HG03139 (cell line): ENCODE measurements around the gene ISLR2.
"Not testable (repeated sequence)": the region's sequence is repeated elsewhere in the genome, so short reads cannot be mapped to it uniquely, and the experiment has no call there.

Source experiments
- ATAC-seq: cut with Tn5 transposase; IDR thresholded peaks from one replicate; pipeline ENCODE4 v1.9.1; 2021; ENCODE audit not compliant: unreplicated experiment

The ISLR2 gene, protein sequence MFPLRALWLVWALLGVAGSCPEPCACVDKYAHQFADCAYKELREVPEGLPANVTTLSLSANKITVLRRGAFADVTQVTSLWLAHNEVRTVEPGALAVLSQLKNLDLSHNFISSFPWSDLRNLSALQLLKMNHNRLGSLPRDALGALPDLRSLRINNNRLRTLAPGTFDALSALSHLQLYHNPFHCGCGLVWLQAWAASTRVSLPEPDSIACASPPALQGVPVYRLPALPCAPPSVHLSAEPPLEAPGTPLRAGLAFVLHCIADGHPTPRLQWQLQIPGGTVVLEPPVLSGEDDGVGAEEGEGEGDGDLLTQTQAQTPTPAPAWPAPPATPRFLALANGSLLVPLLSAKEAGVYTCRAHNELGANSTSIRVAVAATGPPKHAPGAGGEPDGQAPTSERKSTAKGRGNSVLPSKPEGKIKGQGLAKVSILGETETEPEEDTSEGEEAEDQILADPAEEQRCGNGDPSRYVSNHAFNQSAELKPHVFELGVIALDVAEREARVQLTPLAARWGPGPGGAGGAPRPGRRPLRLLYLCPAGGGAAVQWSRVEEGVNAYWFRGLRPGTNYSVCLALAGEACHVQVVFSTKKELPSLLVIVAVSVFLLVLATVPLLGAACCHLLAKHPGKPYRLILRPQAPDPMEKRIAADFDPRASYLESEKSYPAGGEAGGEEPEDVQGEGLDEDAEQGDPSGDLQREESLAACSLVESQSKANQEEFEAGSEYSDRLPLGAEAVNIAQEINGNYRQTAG

DNA sequence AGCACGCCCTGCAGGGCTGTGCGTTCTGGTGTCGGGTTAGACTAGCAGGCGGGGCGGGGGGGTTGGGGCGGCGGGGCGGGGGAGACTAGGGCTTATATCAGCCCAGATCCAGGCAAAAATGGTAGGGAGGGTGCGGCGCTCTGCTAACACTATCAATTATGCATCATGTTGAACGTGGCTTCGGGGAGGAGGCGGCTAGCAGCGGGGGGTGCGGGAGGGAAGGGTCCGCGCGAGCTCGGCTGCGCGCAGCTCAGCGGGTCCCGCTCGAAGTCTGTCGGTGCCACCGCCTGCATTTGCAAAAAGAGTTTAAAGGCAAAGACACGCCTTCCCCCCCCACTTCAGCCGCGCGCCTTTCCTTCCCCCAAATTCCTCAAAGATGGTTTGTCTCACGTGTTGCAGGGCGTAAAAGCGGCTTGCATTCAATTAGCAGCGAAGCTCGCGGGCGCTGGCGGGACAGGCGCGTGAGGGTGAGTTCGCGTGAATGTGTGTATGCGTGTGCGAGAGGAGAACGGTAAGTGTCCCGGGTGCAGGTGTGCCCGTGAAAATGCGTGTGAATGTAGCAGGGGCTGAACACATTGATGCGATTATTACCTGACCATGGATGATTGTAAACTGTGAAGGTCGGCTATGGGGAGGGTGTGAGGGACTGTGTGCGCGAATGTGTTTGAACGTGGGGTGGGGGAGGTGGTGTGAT, at the start of gene ISLR2:
Gene ISLR2, plus strand, starts transcription at position 432 of the 694 bp plus-strand sequence. CDS start 2,169 bp downstream, outside the sequence.
- ATAC-seq, result no peak

GRCh38 chr15:74082450-74082849, 47.9 kb upstream of the ISLR2 start, which contains the start of gene GOLGA6A:
Gene GOLGA6A (minus strand): TSS chr15:74082550. CDS start chr15:74082509, 41 bp downstream.
- not testable (repeated sequence) for ATAC-seq

GRCh38 chr15:74094567-74094966, 35.8 kb upstream of the ISLR2 start:
- ATAC-seq, result not testable (repeated sequence)

DNA sequence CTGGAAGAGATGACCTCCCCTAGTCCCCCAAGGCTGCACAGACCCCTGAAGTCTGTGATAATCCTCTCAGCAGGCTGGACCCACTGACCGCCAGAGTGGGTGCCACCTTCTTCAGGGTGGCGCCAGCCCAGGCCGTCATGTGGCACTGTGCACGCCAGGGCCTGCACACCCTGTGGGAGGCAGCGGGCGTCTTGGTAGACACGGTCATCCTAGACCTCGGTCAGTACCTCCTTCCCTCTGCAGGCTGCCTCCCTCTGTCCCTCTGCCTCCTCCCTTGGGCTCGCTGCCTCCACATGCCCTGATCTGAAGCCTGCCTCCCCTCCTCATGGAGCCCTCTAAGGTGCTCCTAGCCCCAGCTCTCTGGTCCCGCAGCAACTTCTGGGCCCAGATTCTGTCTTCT, 34.8 kb upstream of the ISLR2 start:
- not testable (repeated sequence) for ATAC-seq

DNA sequence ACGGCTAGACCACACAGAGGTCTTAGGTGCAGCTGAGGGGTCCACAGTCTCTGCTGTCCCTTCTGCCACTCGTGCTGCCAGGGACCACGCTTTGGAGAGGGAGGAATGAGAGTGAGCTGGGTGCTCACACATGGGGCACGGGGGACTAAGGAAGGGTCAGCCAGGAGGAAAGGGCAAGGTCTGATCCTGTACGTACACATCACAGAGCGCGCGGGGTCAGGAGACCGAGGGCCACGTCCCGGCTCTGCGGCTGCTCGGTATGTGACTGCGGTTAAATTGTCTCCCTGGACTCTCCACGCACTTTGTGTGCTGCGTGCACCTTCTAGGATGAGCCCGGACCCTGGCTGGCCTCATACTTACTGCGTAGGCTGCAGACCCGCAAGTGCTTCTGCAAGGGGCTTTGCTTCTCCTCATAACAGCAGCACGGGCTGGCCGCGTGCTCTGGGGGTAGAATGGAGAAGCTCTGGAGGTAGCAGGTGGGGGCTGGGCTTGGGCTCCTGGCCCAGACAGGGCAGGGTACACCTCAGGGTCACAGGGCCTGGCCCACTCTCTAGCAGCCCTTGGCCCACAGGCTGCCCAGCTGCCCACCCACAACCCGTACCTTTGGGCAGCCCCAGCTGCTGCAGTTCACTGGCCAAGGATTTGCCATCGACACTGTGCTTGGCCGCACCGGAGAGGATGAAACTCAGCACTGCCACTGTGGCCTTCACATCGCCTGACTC, 33.5 kb upstream of the ISLR2 start:
- ATAC-seq, result not testable (repeated sequence)

- not testable (repeated sequence) for ATAC-seq
Measured at GRCh38 chr15:74099963-74100733, 30.2 kb upstream of the ISLR2 start.

- no peak for ATAC-seq
Measured at GRCh38 chr15:74108111-74108510, 22.3 kb upstream of the ISLR2 start.

- ATAC-seq, result not testable (repeated sequence)
Measured at GRCh38 chr15:74108611-74109010, 21.8 kb upstream of the ISLR2 start.

GRCh38 chr15:74109713-74110112, 20.7 kb upstream of the ISLR2 start:
- ATAC-seq, result no peak

- ATAC-seq, result no peak
Measured at GRCh38 chr15:74120426-74120825, 10.0 kb upstream of the ISLR2 start.

DNA sequence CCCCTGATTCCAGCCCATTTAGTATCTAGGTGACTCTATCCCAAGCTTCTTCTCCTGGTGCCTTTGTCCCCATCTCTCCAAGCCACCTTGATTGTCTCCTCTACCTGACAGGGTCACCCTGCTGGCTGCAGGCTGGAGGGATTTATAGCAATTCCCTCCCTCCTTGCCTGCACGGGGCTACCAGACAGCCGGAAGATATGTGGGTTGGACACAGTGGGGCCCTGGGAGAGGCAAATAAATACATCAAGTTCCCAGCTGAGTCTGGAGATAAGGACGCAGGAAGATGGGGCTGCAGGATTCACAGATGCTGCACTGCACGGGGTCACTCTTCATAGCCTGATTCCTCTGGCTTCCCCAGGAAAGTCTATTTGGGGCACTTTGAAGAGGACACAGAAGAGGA, 9.3 kb upstream of the ISLR2 start:
- no peak for ATAC-seq

DNA sequence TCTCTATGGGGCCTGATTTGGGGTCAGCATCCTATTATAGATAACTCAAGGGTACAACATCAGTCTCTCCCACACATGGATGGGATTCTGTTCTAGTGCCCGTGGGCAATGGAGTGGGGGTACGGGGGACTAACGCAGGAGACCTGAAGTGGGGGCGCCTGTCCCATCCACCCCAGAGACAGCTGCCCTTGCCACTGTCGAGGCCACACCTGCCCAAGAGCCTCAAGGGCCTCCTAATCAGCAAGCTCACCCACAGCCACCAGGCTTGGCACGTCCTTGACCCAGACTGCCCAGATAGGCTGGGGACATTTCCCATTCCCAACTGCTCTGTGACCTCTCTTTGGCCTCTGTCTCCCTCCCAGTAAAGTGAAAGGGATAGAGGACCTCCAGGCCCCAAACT, 8.5 kb upstream of the ISLR2 start:
- no peak for ATAC-seq

- ATAC-seq, result no peak
Measured at GRCh38 chr15:74122403-74123130, 7.8 kb upstream of the ISLR2 start.

- no peak for ATAC-seq
Measured at GRCh38 chr15:74123131-74123429, 7.3 kb upstream of the ISLR2 start.

DNA sequence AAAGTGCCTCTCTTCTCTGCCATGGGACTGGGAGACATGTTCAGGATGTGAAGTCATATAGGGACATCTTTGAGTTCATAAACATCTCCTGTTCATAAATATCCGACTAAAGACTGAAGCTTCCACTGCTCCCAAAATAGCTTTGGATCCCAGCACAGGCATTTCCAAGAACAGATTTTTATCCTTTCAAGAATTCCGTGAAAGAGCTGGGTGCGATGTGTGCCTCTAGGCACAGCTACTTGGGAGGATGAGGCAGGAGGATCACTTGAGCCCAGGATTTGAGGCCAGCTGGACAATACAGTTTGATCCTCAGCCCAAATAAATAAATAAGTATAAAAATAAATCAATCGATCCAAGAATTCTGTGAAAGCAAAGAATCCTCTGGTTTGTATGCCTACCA, 6.7 kb upstream of the ISLR2 start:
- no peak for ATAC-seq

DNA sequence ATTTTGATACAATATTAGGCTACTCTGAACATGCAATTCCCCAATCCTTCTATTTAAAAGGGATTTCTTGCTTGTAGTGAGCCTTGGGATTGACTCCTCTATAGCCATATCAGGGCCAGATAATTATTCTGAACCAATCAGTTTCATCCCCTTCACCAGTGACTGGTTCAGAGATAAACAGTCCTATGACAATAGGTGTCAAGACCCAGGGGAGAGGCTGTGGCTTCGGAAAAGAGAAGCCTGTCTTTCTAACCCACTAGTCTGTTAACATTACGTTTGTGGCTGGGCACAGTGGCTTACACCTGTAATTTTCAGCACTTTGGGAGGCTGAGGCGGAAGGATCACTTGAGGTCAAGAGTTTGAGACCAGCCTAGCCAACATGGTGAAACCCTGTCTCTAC, 6.2 kb upstream of the ISLR2 start:
- ATAC-seq, result no peak

GRCh38 chr15:74124759-74125158, 5.6 kb upstream of the ISLR2 start:
- no peak for ATAC-seq

DNA sequence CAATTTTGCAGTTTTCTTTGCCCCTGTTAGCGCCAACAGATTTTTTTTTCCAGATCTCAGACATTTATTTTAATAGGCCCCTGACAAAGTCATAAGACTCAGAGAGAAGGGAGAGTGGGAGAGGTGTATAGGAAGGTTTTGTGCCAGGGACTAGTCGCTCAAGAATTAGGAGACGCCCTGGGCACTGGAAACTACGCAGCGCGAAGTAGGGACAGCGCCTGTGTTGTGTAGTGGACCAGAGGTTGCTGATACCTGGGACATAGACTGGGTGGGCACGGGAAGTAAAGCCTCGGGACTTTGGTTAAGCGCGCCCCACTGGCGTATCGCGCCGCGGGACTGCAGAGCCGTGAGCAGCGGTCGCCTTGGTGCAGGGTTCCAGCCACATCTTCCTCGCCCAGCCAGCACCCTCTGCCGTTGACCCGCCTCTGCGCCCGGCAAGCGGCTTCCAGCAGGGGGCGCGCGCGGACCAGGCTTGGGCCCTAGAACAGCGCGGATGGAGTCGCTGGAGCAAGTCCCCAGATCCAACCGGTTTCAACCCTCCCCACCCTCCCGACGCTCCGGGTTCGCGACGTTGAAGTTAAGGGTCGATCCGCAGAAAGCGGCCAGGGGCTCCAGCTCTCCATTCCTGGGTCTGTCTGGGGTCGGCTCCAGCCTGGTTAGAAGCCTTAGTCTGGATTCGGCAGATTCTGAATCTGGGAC, 3.0 kb upstream of the ISLR2 start:
- no peak for ATAC-seq
